GM18502 (cell line): Measurements from ENCODE around the gene STUB1.
A peak's percentile ranks its signal among the peaks of the same experiment; 100 is the strongest.

Experiments used
- ATAC-seq: cut with Tn5 transposase; IDR thresholded peaks from one replicate; pipeline ENCODE4 v1.9.1; 2021; ENCODE audit warnings: mild to moderate bottlenecking; ENCODE audit not compliant: unreplicated experiment, poor library complexity

STUB1 gene

GRCh38 chr16:679814-680624 is at the start of gene STUB1:
Gene STUB1 (plus strand): TSS chr16:680410. CDS start chr16:680526, 116 bp downstream.
- peak; percentile 41 for ATAC-seq

GRCh38 chr16:630815-631405 is 49.3 kb upstream of the STUB1 start, which contains the start of gene WFIKKN1:
Gene WFIKKN1 (plus strand): TSS chr16:630985. CDS start chr16:631254, 269 bp downstream.
- no peak for ATAC-seq

- no peak for ATAC-seq
These were observed 48.3 kb upstream of the STUB1 start for GRCh38 chr16:631808-632358.

GRCh38 chr16:632486-633335 is 47.5 kb upstream of the STUB1 start:
- ATAC-seq: no peak

GRCh38 chr16:633336-634050 is 46.7 kb upstream of the STUB1 start:
- ATAC-seq: no peak

GRCh38 chr16:634051-634670 is 46.0 kb upstream of the STUB1 start:
- ATAC-seq: no peak

GRCh38 chr16:634996-635395 is 45.2 kb upstream of the STUB1 start:
- ATAC-seq: no peak

GRCh38 chr16:635573-636205 is 44.5 kb upstream of the STUB1 start:
- peak; percentile 7 for ATAC-seq

- peak; percentile 70 for ATAC-seq
These were observed 43.8 kb upstream of the STUB1 start, which contains the start of gene METTL26 for GRCh38 chr16:636206-637080. Gene METTL26 (minus strand): TSS chr16:636305. CDS start chr16:636290, 15 bp downstream.

- no peak for ATAC-seq
These were observed 42.9 kb upstream of the STUB1 start for GRCh38 chr16:637081-638018.

GRCh38 chr16:638034-638543 is 42.1 kb upstream of the STUB1 start:
- no peak for ATAC-seq

- no peak for ATAC-seq
These were observed 41.4 kb upstream of the STUB1 start for GRCh38 chr16:638836-639235.

GRCh38 chr16:640614-641013 is 39.6 kb upstream of the STUB1 start:
- no peak for ATAC-seq

GRCh38 chr16:641326-642188 is 38.7 kb upstream of the STUB1 start, which contains the start of gene MCRIP2:
Gene MCRIP2 (plus strand): TSS chr16:641828. CDS start chr16:641992, 164 bp downstream.
- peak; percentile 46 for ATAC-seq

GRCh38 chr16:642189-643049 is 37.8 kb upstream of the STUB1 start:
- ATAC-seq: peak; percentile 40
